Measurements from ENCODE around the gene MGST2. TPM values are rescaled to one million over a fixed set of nuclear protein-coding genes. Genes with fewer than 3 reads are reported as not detected.
A peak's percentile ranks its signal among the peaks of the same experiment; 100 is the strongest.

The MGST2 gene
- total and polyA plus RNA-seq, 4 donors, result 69.6 to 170 (median 90.7) TPM

GRCh38 chr4:139735381-139736273 lies 70.0 kb downstream of the MGST2 start:
- peak overlapping the region in 1 of 2 donors; percentile 48 for H3K9ac ChIP-seq (ENCODE audit: low read depth in 1 of 2, low read length in 2 of 2)
- TF ChIP-seq HNF4G (IDR thresholded peaks at IDR 0.05) (no peak), RAD21 (IDR thresholded peaks at IDR 0.05) (peak in 1 of 2 donors; percentile 7)
- DNase-seq (ENCODE audit: low spot score), result peak; percentile 45

DNA sequence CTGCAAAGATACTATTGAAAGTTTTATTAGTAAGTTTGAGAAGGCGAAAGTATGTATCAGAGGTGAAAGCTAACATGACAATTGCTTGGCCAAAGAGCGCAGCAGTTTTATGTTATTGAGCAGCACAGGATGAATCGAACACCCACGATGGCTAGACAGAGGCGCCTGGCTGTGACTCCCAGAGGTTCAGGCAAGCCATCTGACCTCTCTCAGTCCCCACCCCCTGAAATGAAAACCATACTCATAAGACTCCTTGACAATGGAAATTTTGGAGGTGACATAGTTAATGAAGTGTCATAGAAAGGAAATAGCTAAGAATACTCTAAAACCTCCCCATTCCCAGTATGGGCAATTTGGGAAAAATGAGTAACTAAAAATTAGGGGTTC lies 70.6 kb downstream of the MGST2 start:
- H3K27me3 ChIP-seq (ENCODE audit: control insufficient read depth in 4 of 4, insufficient read depth in 4 of 4, low read length in 3 of 4), result no peaks in the 10 kb centered on the region
- H3K9ac ChIP-seq (ENCODE audit: low read depth in 1 of 2, low read length in 2 of 2), result peak overlapping the region in 1 of 2 donors; percentile 48
- H3K4me1 ChIP-seq (ENCODE audit: control insufficient read depth in 4 of 4, insufficient read depth in 4 of 4, low read length in 3 of 4), result peaks cover 9 to 27% (median 14%) of the 10 kb centered on the region in 4 donors
- H3K4me3 ChIP-seq (ENCODE audit: low read depth in 1 of 3, low read length in 3 of 3), result no peak overlapping the region
- TF ChIP-seq MAX (IDR thresholded peaks at IDR 0.05) (no peak), FOXA1 (IDR thresholded peaks at IDR 0.05) (no peak), GABPA (IDR thresholded peaks at IDR 0.05 in 1 of 2, conservative IDR thresholded peaks at IDR 0.05 in 1 of 2) (no peak), YY1 (IDR thresholded peaks at IDR 0.05) (no peak), SP1 (IDR thresholded peaks at IDR 0.05) (no peak), HNF4G (IDR thresholded peaks at IDR 0.05) (no peak), JUND (IDR thresholded peaks at IDR 0.05) (no peak), RXRA (IDR thresholded peaks at IDR 0.05) (no peak), TAF1 (conservative IDR thresholded peaks at IDR 0.05) (no peak), HNF4A (conservative IDR thresholded peaks at IDR 0.05) (no peak), REST (IDR thresholded peaks at IDR 0.05) (no peak), CTCF (IDR thresholded peaks at IDR 0.05; ENCODE audit: low read depth, low read length, missing input control) (no peak), ZBTB33 (IDR thresholded peaks at IDR 0.05) (no peak), EGR1 (IDR thresholded peaks at IDR 0.05; ENCODE audit: low read depth in 2 of 2) (no peak), NR2F2 (IDR thresholded peaks at IDR 0.05) (no peak), FOXA2 (IDR thresholded peaks at IDR 0.05) (no peak)
- TF ChIP-seq, protein P1, sequence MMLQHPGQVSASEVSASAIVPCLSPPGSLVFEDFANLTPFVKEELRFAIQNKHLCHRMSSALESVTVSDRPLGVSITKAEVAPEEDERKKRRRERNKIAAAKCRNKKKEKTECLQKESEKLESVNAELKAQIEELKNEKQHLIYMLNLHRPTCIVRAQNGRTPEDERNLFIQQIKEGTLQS (IDR thresholded peaks at IDR 0.05), result no peak
- H3K27ac ChIP-seq (ENCODE audit: low read depth in 1 of 2, low read length in 2 of 2), result peak overlapping the region in 1 of 2 donors; percentile 16
- H3K36me3 ChIP-seq (ENCODE audit: control insufficient read depth in 4 of 4, insufficient read depth in 3 of 4, low read depth in 1 of 4, low read length in 3 of 4), result no peaks in the 10 kb centered on the region
- no peak for DNase-seq (ENCODE audit: low spot score)
- H3K9me3 ChIP-seq (ENCODE audit: control insufficient read depth in 4 of 4, low read length in 3 of 4), result no peaks in the 10 kb centered on the region
- 84% methylated on average over 5 of the region's 5 CpGs for WGBS

More at GRCh38 chr4:139735381-139736273, 70.0 kb downstream of the MGST2 start:
- H3K4me3 ChIP-seq (ENCODE audit: low read depth in 1 of 3, low read length in 3 of 3), result peak overlapping the region in 2 of 3 donors; percentile 48 to 75
- no peaks in the 10 kb centered on the region for H3K36me3 ChIP-seq (ENCODE audit: control insufficient read depth in 4 of 4, insufficient read depth in 3 of 4, low read depth in 1 of 4, low read length in 3 of 4)
- H3K4me1 ChIP-seq (ENCODE audit: control insufficient read depth in 4 of 4, insufficient read depth in 4 of 4, low read length in 3 of 4), result peaks cover 7 to 21% (median 10%) of the 10 kb centered on the region in 4 donors
- H3K9me3 ChIP-seq (ENCODE audit: control insufficient read depth in 4 of 4, low read length in 3 of 4), result no peaks in the 10 kb centered on the region
- WGBS, result 11% methylated on average over 59 of the region's 59 CpGs
- H3K27me3 ChIP-seq (ENCODE audit: control insufficient read depth in 4 of 4, insufficient read depth in 4 of 4, low read length in 3 of 4), result no peaks in the 10 kb centered on the region
- peak overlapping the region; percentile 58 to 94 for H3K27ac ChIP-seq (ENCODE audit: low read depth in 1 of 2, low read length in 2 of 2)
